ENCODE results near the gene OPN3.

The OPN3 gene

GRCh38 chr1:241645199-241645598, 5.0 kb upstream of the OPN3 start:
- DNase-seq = no peak

GRCh38 chr1:241644259-241644658, 4.1 kb upstream of the OPN3 start:
- DNase-seq = no peak

GRCh38 chr1:241642593-241642944, 2.4 kb upstream of the OPN3 start:
- DNase-seq = no peak

GRCh38 chr1:241641773-241642592, 1.8 kb upstream of the OPN3 start:
- DNase-seq = no peak

GRCh38 chr1:241640867-241641622, 876 bp upstream of the OPN3 start:
- DNase-seq = peak in 2 of 14 donors; percentile 19 to 27

GRCh38 chr1:241639623-241640148, 483 bp downstream of the OPN3 start:
- peak in 8 of 14 donors; percentile 9 to 78 (median 52) for DNase-seq

GRCh38 chr1:241638909-241639622, 1.1 kb downstream of the OPN3 start:
- DNase-seq = no peak

GRCh38 chr1:241638099-241638682, 2.0 kb downstream of the OPN3 start:
- no peak for DNase-seq

GRCh38 chr1:241637604-241638003, 2.6 kb downstream of the OPN3 start:
- DNase-seq = no peak

- no peak for DNase-seq
Observed at GRCh38 chr1:241637046-241637590, 3.1 kb downstream of the OPN3 start.

- DNase-seq = no peak
Observed at GRCh38 chr1:241636291-241636690, 3.9 kb downstream of the OPN3 start.

- DNase-seq = no peak
Observed at GRCh38 chr1:241635556-241636152, 4.5 kb downstream of the OPN3 start.

GRCh38 chr1:241632987-241633386, 7.2 kb downstream of the OPN3 start:
- DNase-seq = no peak

- no peak for DNase-seq
Observed at GRCh38 chr1:241631674-241632073, 8.5 kb downstream of the OPN3 start.

GRCh38 chr1:241630899-241631298, 9.3 kb downstream of the OPN3 start:
- no peak for DNase-seq

- no peak for DNase-seq
Observed at GRCh38 chr1:241630476-241630875, 9.7 kb downstream of the OPN3 start.

GRCh38 chr1:241630005-241630404, 10.2 kb downstream of the OPN3 start:
- DNase-seq = no peak

GRCh38 chr1:241627453-241628259, 12.5 kb downstream of the OPN3 start:
- no peak for DNase-seq

GRCh38 chr1:241624935-241625334, 15.2 kb downstream of the OPN3 start:
- DNase-seq = no peak

GRCh38 chr1:241622669-241623068, 17.5 kb downstream of the OPN3 start:
- no peak for DNase-seq

GRCh38 chr1:241617426-241617825, 22.7 kb downstream of the OPN3 start:
- DNase-seq = no peak
